ENCODE measurements around the gene SRC. TPM values are rescaled to one million over a fixed set of nuclear protein-coding genes. Genes with fewer than 3 reads are reported as not detected.

SRC gene
- total RNA-seq, 1 donor from 2014 or later = 48.6 TPM

DNA sequence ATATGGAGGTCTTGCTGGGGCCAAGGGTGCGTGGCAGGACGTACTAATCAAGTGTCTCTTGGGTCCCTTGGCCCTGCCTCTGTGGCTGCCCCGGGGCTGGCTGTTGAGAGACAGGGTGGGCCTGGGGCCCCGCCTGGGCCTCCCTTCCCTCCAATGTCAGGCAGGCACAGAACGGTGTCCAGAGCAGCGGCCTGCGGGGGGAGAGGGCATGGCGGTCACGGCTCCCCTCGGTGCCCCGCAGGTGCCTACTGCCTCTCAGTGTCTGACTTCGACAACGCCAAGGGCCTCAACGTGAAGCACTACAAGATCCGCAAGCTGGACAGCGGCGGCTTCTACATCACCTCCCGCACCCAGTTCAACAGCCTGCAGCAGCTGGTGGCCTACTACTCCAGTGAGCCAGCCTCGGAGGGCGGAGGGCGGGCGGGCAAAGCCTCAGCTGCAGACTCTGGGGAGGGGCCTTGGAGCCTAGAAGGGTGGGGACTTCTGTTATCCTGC, 50.0 kb downstream of the SRC start:
- Histone ChIP-seq H3K9me3 (no peaks in the 10 kb centered on the region), H3K4me3 (no peak overlapping the region), H3K36me3 (peaks cover 0 to 32% of the 10 kb centered on the region in 2 donors), H3K27ac (no peak overlapping the region), H3K27me3 (no peaks in the 10 kb centered on the region), H3K4me1 (peaks cover 15% of the 10 kb centered on the region)
- intact Hi-C loops (cut with DNase I) = no loop called here
- TF ChIP-seq POLR2A (IDR thresholded peaks at IDR 0.05) (no peak), POLR2AphosphoS5 (IDR thresholded peaks at IDR 0.05; ENCODE audit: insufficient read depth in 1 of 2, low read depth in 1 of 2) (no peak)
- TF ChIP-seq, protein P1, sequence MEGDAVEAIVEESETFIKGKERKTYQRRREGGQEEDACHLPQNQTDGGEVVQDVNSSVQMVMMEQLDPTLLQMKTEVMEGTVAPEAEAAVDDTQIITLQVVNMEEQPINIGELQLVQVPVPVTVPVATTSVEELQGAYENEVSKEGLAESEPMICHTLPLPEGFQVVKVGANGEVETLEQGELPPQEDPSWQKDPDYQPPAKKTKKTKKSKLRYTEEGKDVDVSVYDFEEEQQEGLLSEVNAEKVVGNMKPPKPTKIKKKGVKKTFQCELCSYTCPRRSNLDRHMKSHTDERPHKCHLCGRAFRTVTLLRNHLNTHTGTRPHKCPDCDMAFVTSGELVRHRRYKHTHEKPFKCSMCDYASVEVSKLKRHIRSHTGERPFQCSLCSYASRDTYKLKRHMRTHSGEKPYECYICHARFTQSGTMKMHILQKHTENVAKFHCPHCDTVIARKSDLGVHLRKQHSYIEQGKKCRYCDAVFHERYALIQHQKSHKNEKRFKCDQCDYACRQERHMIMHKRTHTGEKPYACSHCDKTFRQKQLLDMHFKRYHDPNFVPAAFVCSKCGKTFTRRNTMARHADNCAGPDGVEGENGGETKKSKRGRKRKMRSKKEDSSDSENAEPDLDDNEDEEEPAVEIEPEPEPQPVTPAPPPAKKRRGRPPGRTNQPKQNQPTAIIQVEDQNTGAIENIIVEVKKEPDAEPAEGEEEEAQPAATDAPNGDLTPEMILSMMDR (IDR thresholded peaks at IDR 0.05) = no peak
- no peak for DNase-seq (ENCODE audit: extremely low spot score in 2 of 2)

DNA sequence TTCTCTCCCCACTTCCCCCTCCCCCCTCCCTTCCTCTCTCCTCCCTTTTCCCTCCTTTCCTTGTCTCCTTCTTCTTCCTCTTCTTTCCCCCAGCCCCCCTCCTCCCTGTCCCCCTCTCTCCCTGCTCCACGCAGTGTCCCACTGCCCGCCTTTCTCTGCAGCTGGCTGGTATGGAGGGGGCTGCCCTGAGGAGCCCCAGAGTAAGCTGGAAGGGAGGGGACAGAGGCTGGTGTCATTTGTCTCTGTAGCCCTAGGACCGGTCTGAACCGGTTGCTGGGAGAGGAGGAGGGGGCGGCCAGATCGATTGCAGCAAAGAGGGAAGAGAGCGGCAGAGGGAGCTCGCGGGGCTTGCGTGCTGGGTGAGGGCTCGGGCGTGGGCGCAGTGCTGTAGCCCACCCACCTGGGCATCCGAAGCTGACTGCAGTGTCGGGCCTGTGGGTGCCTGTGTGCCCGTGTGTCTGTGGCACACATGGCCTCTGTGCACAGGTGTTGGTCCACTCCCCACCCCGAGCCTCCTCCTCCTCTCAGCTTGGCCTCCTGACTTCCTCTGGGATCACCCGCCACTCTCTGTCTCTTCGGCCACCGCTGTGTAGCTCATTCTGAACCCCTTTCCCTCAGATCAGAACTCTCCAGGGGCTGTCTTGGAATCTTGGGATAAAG, 50.6 kb downstream of the SRC start:
- no peaks in the 10 kb centered on the region for H3K27me3 ChIP-seq
- peaks cover 15% of the 10 kb centered on the region for H3K4me1 ChIP-seq
- no peak for TF ChIP-seq POLR2A (IDR thresholded peaks at IDR 0.05)
- no peak for TF ChIP-seq POLR2AphosphoS5 (IDR thresholded peaks at IDR 0.05; ENCODE audit: insufficient read depth in 1 of 2, low read depth in 1 of 2)
- TF ChIP-seq, protein P1 (IDR thresholded peaks at IDR 0.05) = no peak
- H3K36me3 ChIP-seq = peaks cover 0 to 34% of the 10 kb centered on the region in 2 donors
- no peak for DNase-seq (ENCODE audit: extremely low spot score in 2 of 2)
- H3K27ac ChIP-seq = no peak overlapping the region
- H3K9me3 ChIP-seq = no peaks in the 10 kb centered on the region
- intact Hi-C loops (cut with DNase I) = no loop called here
- no peak overlapping the region for H3K4me3 ChIP-seq

DNA sequence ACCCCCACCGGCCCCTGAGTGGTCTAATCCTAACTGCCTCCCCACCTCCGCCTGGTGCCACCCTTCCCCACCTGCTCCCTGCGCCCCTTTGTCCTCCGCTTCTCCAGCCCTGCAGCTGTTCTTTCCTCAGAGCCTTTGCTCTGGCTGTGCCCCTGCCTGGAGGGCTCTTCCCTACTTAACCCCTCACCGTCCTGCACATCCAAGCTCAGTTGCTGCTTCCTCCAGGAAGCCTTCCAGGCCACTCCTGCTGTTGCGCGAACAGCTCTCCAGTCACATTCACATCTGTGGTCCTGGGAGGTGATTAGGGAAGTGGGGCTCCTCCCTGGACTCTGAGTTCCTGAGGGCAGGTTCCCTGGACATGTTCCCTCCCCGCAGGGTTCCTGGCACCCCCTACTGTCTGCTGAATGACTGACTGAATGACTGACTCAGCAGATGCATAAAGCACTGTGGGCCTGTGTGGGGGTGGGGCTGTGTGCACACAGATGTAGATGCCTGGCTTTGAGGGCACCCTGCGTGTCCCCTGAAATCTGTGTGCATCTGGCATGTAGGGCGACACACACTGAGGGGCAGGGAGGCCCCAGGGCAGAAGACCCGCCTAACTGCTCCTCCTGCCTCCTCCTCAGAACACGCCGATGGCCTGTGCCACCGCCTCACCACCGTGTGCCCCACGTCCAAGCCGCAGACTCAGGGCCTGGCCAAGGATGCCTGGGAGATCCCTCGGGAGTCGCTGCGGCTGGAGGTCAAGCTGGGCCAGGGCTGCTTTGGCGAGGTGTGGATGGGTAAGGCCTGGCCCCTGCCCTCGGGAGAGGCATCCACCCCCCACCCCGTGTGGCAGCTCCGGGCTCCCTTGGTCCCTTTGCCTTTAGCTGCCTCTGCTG, 51.4 kb downstream of the SRC start:
- Histone ChIP-seq H3K27ac (no peak overlapping the region), H3K36me3 (peaks cover 0 to 40% of the 10 kb centered on the region in 2 donors), H3K27me3 (no peaks in the 10 kb centered on the region), H3K9me3 (no peaks in the 10 kb centered on the region), H3K4me1 (peaks cover 15% of the 10 kb centered on the region), H3K4me3 (no peak overlapping the region)
- no peak for DNase-seq (ENCODE audit: extremely low spot score in 2 of 2)
- intact Hi-C loops (cut with DNase I) = no loop called here
- TF ChIP-seq POLR2A (IDR thresholded peaks at IDR 0.05) = no peak
- TF ChIP-seq POLR2AphosphoS5 (IDR thresholded peaks at IDR 0.05; ENCODE audit: insufficient read depth in 1 of 2, low read depth in 1 of 2) = no peak
- TF ChIP-seq, protein P1 (IDR thresholded peaks at IDR 0.05) = no peak

DNA sequence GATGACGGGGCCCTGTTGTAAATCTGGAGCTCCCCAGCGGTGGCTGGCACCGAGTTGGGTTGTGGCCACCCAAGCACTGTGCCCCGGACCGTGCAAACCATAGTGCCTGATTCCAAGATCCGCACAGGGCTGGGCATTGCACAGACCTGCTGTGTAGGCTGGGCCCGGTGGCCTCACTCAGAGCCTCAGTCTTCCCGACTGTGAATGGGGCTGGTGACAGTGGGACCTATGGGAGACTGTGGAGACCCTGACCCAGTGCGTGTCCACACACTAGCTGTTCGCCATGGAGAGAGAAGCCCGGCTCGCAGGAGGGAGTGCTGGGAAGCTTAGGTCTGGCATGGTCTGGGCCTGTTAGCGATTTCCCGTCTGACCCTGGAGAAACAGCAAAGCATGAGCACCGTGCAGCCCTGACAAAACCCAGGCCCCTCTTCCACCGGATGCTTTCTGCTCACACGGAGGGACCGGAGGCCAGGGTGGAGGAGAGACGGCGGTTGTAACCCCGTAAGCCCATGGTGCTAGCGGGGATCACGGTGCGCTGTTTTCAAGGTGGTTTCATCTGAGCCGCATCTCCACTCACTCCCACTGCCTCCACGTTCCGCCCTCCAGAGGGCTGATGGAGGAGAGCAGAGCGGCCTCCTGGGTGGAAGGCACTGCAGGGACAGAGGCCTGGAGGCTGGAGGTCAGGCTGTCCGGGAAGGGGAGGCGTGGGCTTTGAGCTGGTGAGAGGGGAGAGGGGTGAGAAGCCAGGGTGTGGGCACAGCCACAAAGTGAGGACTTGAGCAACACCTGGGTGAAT, 52.2 kb downstream of the SRC start:
- Histone ChIP-seq H3K36me3 (peaks cover 0 to 49% of the 10 kb centered on the region in 2 donors), H3K4me1 (peaks cover 15% of the 10 kb centered on the region), H3K4me3 (no peak overlapping the region), H3K9me3 (no peaks in the 10 kb centered on the region), H3K27me3 (no peaks in the 10 kb centered on the region), H3K27ac (no peak overlapping the region)
- no peak for DNase-seq (ENCODE audit: extremely low spot score in 2 of 2)
- intact Hi-C loops (cut with DNase I) = no loop called here
- TF ChIP-seq, protein P1 (IDR thresholded peaks at IDR 0.05) = no peak
- no peak for TF ChIP-seq POLR2AphosphoS5 (IDR thresholded peaks at IDR 0.05; ENCODE audit: insufficient read depth in 1 of 2, low read depth in 1 of 2)
- TF ChIP-seq POLR2A (IDR thresholded peaks at IDR 0.05) = no peak
